WTC11 (cell line): ENCODE results near the gene IKZF2. TPM values are rescaled to one million over a fixed set of nuclear protein-coding genes. Genes with fewer than 3 reads are reported as not detected.

Experiments used
- ATAC-seq: fragments of 200-7000 bp; cut with Tn5 transposase; 2 replicates; pipeline ENCODE4 v1.10.0; 2021; ENCODE audit warnings: mild to moderate bottlenecking, moderate library complexity
- CTCF ChIA-PET: fragments of 300-600 bp; sonication (Branson Sonifier 250); formaldehyde crosslinking; loops from one replicate; lab custom pipeline; 2021; ENCODE audit warnings: antibody characterized with exemption; lab: Charles Lee
- POLR2A ChIA-PET: fragments of 350-600 bp; sonication (Branson Sonifier 250); formaldehyde crosslinking; loops from one replicate; lab custom pipeline; 2021; ENCODE audit warnings: antibody characterized with exemption; lab: Charles Lee
- DNase-seq: peaks from one replicate; pipeline ENCODE4 v3.0.0; 2021; ENCODE audit warnings: low spot score
- H3K27ac Mint-ChIP-seq: 2 replicates; pipeline ENCODE4 v1.8.0; 2021; ENCODE audit warnings: mixed read lengths
- H3K27me3 Mint-ChIP-seq: 2 replicates; pipeline ENCODE4 v1.8.0; 2021; ENCODE audit warnings: low read depth, mild to moderate bottlenecking, moderate library complexity, mixed read lengths
- H3K36me3 Mint-ChIP-seq: 2 replicates; pipeline ENCODE4 v1.8.0; 2021; ENCODE audit warnings: mixed read lengths
- H3K4me1 Mint-ChIP-seq: 2 replicates; pipeline ENCODE4 v1.8.0; 2022; ENCODE audit warnings: mixed read lengths
- H3K4me3 Mint-ChIP-seq: 2 replicates; pipeline ENCODE4 v1.8.0; 2021; ENCODE audit warnings: mild to moderate bottlenecking, moderate library complexity, mixed read lengths
- H3K9me3 Mint-ChIP-seq: 2 replicates; pipeline ENCODE4 v1.8.0; 2021; ENCODE audit warnings: mixed read lengths
- ARID4B ChIP-seq: sonication (generic); formaldehyde crosslinking; IDR thresholded peaks from 2 replicates; pipeline ENCODE4 v1.8.0; 2023; ENCODE audit warnings: missing genetic modification reagents, mild to moderate bottlenecking, borderline replicate concordance
- CREM ChIP-seq: sonication (generic); formaldehyde crosslinking; IDR thresholded peaks from 2 replicates; pipeline ENCODE4 v1.8.1; 2022; ENCODE audit warnings: mild to moderate bottlenecking, missing genetic modification reagents, moderate library complexity
- E2F1 ChIP-seq: sonication (generic); formaldehyde crosslinking; IDR thresholded peaks from 2 replicates; pipeline ENCODE4 v1.8.0; 2022; ENCODE audit warnings: mild to moderate bottlenecking, missing genetic modification reagents
- HMGXB4 ChIP-seq: sonication (generic); formaldehyde crosslinking; IDR thresholded peaks from 2 replicates; pipeline ENCODE4 v1.8.1; 2023; ENCODE audit warnings: mild to moderate bottlenecking, moderate library complexity, missing genetic modification reagents
- IRF2 ChIP-seq: sonication (generic); formaldehyde crosslinking; IDR thresholded peaks from 2 replicates; pipeline ENCODE4 v1.8.0; 2022; ENCODE audit warnings: low read depth, missing genetic modification reagents, borderline replicate concordance
- PREB ChIP-seq: sonication (generic); formaldehyde crosslinking; IDR thresholded peaks from 2 replicates; pipeline ENCODE4 v1.8.1; 2022; ENCODE audit warnings: mild to moderate bottlenecking, missing genetic modification reagents, moderate library complexity, borderline replicate concordance
- TEAD1 ChIP-seq: sonication (generic); formaldehyde crosslinking; IDR thresholded peaks from 2 replicates; pipeline ENCODE4 v1.8.0; 2022; ENCODE audit warnings: mild to moderate bottlenecking, missing genetic modification reagents
- ZNF219 ChIP-seq: sonication (generic); formaldehyde crosslinking; IDR thresholded peaks from 2 replicates; pipeline ENCODE4 v1.8.0; 2023; ENCODE audit warnings: missing genetic modification reagents, mild to moderate bottlenecking, borderline replicate concordance
- ZNF263 ChIP-seq: sonication (generic); formaldehyde crosslinking; IDR thresholded peaks from 2 replicates; pipeline ENCODE4 v1.8.1; 2022; ENCODE audit warnings: low read depth, mild to moderate bottlenecking, moderate library complexity, missing genetic modification reagents
- ZNF423 ChIP-seq: fragments of 250-450 bp; sonication (Bioruptor Pico); IDR thresholded peaks from 2 replicates; pipeline ENCODE4 v2.1.2; 2022; ENCODE audit warnings: mild to moderate bottlenecking, moderate library complexity
- ZSCAN18 ChIP-seq: fragments of 250-450 bp; sonication (Bioruptor Pico); IDR thresholded peaks from 2 replicates; pipeline ENCODE4 v2.1.2; 2022; ENCODE audit warnings: mild to moderate bottlenecking, moderate library complexity
- total RNA-seq: library from RNA; stranded (reverse); gene quantifications from 3 replicates; pipeline ENCODE4 v1.2.3, GENCODE V29; 2021

Gene IKZF2
- total RNA-seq, 1 experiment from 2014 or later, result 4.2 TPM

- Mint-ChIP-seq H3K9me3 (no peaks in the 10 kb centered on the region), H3K36me3 (no peaks in the 10 kb centered on the region), H3K4me1 (peaks cover 44% of the 10 kb centered on the region), H3K4me3 (peak overlapping the region; percentile 73), H3K27ac (no peak overlapping the region), H3K27me3 (no peaks in the 10 kb centered on the region; the same call in 1 of the 2 replicates)
- ChIA-PET POLR2A (interaction anchor here (0.9 to 1.0 kb wide), 2 partner anchors 11 to 83 kb away, joined by 3 to 5 read pairs; no protein-coding TSS in a partner anchor), CTCF (interaction anchor here (1.8 to 2.1 kb wide), 2 partner anchors 212 to 260 kb away, joined by 4 to 6 read pairs; no protein-coding TSS in a partner anchor)
- peak; percentile 56 for DNase-seq
- TF ChIP-seq PREB (CRISPR knock-in tag) (no peak), CREM (no peak), ARID4B (CRISPR knock-in tag) (0 out of 2 replicates have a peak, but pooled peaks have one; percentile 8), HMGXB4 (peak; percentile 76; the same call in 1 of the 2 replicates), ZNF423 (0 out of 2 replicates have a peak, but pooled peaks have one; percentile 10), TEAD1 (CRISPR knock-in tag) (peak; percentile 36; the same call in 1 of the 2 replicates), ZNF219 (CRISPR knock-in tag) (no peak), ZSCAN18 (CRISPR knock-in tag) (no peak), E2F1 (no peak)
- peak; percentile 37 for ATAC-seq
Observed at GRCh38 chr2:213152065-213152794, 818 bp upstream of the IKZF2 start.

- Mint-ChIP-seq H3K4me3 (peak overlapping the region; percentile 94), H3K4me1 (peaks cover 40% of the 10 kb centered on the region), H3K27ac (peak overlapping the region; percentile 92), H3K27me3 (no peaks in the 10 kb centered on the region; the same call in 1 of the 2 replicates), H3K36me3 (no peaks in the 10 kb centered on the region), H3K9me3 (no peaks in the 10 kb centered on the region)
- TF ChIP-seq ZNF263 (CRISPR knock-in tag) (peak; percentile 94), IRF2 (CRISPR knock-in tag) (no peak)
- DNase-seq (peak; percentile 48), ATAC-seq (peak; percentile 3)
- CTCF ChIA-PET, result interaction anchor here (1.2 to 1.3 kb wide), 2 partner anchors 19 to 39 kb away, joined by 3 read pairs; no protein-coding TSS in a partner anchor
- POLR2A ChIA-PET, result interaction anchor here (0.6 to 1.1 kb wide), 3 partner anchors 38 to 1659 kb away, joined by 3 to 4 read pairs (median 3); partner anchors contain the start of gene BARD1
Observed at GRCh38 chr2:213150315-213151097, 906 bp downstream of the IKZF2 start.
